Neural crest cell (in vitro differentiated cells): ENCODE results near the gene BNIP5. TPM values are rescaled to one million over a fixed set of nuclear protein-coding genes. Genes with fewer than 3 reads are reported as not detected.

Experiments used
- DNase-seq: peaks from one replicate; pipeline ENCODE4 v3.0.0; 2021; ENCODE audit warnings: low read depth, mixed read lengths, low spot score
- H3K27ac Mint-ChIP-seq: one replicate; pipeline ENCODE4 v1.8.0; 2021; ENCODE audit warnings: mild to moderate bottlenecking, mixed read lengths; ENCODE audit not compliant: unreplicated experiment
- H3K27me3 Mint-ChIP-seq: 2 replicates; pipeline ENCODE4 v1.8.0; 2021; ENCODE audit warnings: low read depth, mild to moderate bottlenecking, mixed read lengths
- H3K36me3 Mint-ChIP-seq: 2 replicates; pipeline ENCODE4 v1.8.0; 2021; ENCODE audit warnings: low read depth, mild to moderate bottlenecking, mixed read lengths
- H3K4me1 Mint-ChIP-seq: 2 replicates; pipeline ENCODE4 v1.8.0; 2021; ENCODE audit warnings: mixed read lengths
- H3K4me3 Mint-ChIP-seq: one replicate; pipeline ENCODE4 v1.8.0; 2021; ENCODE audit warnings: mild to moderate bottlenecking, mixed read lengths
- H3K9me3 Mint-ChIP-seq: 2 replicates; pipeline ENCODE4 v1.8.0; 2021; ENCODE audit warnings: mixed read lengths
- CTCF ChIP-seq: fragments of 200-600 bp; sonication (generic); conservative IDR thresholded peaks from 2 replicates; pipeline ENCODE4 v1.5.0; 2021; ENCODE audit warnings: antibody characterized with exemption, mild to moderate bottlenecking
- total RNA-seq: library from RNA; stranded (reverse); gene quantifications from 2 replicates; pipeline ENCODE4 v1.2.1, GENCODE V29; 2021

BNIP5 gene
- total RNA-seq, 1 donor from 2014 or later: not detected

- Mint-ChIP-seq H3K9me3 (no peaks in the 10 kb centered on the region), H3K4me3 (no peak overlapping the region), H3K4me1 (no peaks in the 10 kb centered on the region), H3K27ac (no peak overlapping the region), H3K27me3 (no peaks in the 10 kb centered on the region), H3K36me3 (no peaks in the 10 kb centered on the region)
- TF ChIP-seq CTCF: no peak
- DNase-seq: no peak
Measured at GRCh38 chr6:36372088-36372487, 35.4 kb upstream of the BNIP5 start.

DNA sequence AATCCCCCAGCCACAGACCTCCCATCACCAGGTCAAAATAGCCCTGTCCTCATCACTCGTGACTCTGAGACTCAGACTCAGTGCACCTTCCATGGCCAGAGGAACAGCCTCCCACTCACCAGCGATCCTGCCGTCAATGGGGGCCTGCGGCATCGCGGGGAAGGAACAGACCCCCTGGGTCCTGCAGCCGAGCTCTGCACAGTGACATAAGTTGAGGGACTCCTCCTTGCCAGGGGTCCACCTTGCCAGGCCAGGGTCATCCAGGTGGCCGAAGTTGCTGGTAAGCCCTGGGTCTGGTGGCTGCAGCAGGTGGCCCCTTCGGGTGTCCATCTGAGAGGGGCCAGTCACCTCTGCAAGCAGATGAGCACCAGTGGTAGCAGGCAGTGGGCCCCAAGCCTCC is 34.5 kb upstream of the BNIP5 start:
- Mint-ChIP-seq H3K9me3 (no peaks in the 10 kb centered on the region), H3K36me3 (no peaks in the 10 kb centered on the region), H3K4me1 (no peaks in the 10 kb centered on the region), H3K4me3 (no peak overlapping the region), H3K27ac (no peak overlapping the region), H3K27me3 (no peaks in the 10 kb centered on the region)
- no peak for DNase-seq
- no peak for TF ChIP-seq CTCF

DNA sequence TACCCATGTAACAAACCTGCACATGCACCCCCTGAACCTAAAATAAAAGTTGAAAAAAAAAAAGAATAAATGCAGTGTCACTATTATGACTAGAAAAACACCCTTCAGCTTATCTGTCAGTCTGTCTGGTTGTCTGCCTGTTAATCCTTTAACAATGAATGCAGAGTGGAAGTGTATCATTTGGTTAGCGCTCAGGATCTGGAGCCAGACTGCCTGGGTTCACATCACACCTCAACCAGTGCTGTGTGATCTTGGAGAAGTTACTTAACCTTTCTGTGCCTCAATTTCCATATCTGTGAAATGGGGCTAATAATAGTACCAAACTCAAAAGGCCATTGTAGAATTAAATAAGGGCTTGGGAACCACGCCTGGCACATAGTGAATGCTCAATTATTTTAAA is 34.0 kb upstream of the BNIP5 start:
- Mint-ChIP-seq H3K27me3 (no peaks in the 10 kb centered on the region), H3K9me3 (no peaks in the 10 kb centered on the region), H3K4me1 (no peaks in the 10 kb centered on the region), H3K27ac (no peak overlapping the region), H3K4me3 (no peak overlapping the region), H3K36me3 (no peaks in the 10 kb centered on the region)
- no peak for DNase-seq
- TF ChIP-seq CTCF: no peak

DNA sequence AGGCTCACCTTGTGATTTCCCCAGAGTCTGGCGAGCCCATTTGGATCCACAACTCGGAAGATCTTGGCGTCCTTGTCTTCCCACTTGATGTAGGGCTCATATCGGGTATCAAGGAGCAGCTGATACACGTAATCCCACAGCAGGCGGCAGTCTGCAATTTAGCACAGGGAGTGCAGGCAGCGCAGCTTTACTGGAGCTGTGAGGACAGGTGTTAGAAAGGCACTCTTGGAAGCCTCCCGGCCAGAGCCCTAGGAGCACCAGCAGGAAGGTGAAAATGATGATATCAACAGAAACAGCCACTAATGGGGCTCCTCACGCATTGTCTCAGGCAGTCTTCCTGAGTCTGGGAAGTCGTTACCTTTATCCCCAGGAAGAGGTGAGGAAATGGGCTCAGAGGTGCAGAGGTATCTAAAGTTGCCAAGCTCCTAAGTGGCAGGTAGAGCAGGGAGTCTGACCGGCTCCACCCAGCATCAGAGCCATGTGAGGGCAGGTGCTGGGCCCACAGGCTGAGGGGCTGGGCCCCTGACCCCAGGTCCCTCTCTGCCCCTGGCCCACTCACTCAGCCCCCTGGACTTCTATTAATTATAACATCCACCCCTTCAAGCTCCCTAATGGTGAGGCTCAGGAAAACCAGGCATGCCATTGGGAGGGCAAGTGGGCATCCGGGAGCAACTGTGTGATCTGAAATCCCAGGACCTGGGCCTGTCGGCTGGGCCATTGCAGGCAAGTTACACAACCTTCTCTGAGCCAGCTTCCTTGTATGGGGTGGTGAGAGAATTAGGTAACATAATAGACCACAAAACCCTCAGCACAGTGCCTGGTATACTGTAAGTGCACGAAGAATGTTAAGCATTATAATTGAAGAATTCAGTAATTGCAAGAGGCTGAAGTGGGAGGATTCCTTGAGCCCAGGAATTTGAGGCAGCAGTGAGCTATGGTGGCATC is 32.5 kb upstream of the BNIP5 start:
- Mint-ChIP-seq H3K4me1 (no peaks in the 10 kb centered on the region), H3K27ac (no peak overlapping the region), H3K4me3 (no peak overlapping the region), H3K9me3 (no peaks in the 10 kb centered on the region), H3K36me3 (no peaks in the 10 kb centered on the region), H3K27me3 (no peaks in the 10 kb centered on the region)
- TF ChIP-seq CTCF: no peak
- no peak for DNase-seq

DNA sequence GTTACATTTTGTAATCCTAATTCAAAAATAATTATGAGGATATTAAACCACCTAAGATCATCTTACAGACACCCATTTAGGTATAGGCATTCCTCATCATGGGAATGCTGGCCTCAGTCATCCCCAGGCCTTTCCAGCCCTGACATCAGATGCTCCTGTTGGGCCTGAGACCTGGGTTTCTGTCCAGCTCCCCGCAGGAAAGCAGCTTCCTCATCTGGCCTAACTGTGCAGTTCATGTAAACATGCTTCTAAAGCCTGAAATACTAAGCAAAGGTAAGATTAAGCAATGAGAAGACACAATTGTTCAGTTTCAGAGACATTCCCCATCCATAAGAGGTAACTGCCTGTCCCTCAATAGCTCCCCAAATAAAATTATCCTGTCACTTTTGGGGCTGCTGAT is 31.7 kb upstream of the BNIP5 start:
- DNase-seq: no peak
- Mint-ChIP-seq H3K4me3 (no peak overlapping the region), H3K9me3 (no peaks in the 10 kb centered on the region), H3K36me3 (no peaks in the 10 kb centered on the region), H3K4me1 (no peaks in the 10 kb centered on the region), H3K27me3 (no peaks in the 10 kb centered on the region), H3K27ac (no peak overlapping the region)
- TF ChIP-seq CTCF: no peak
